PC-3 (cell line): ENCODE results near the gene ARHGAP19. TPM values are rescaled to one million over a fixed set of nuclear protein-coding genes. Genes with fewer than 3 reads are reported as not detected.

Experiments
- ATAC-seq: fragments of 200-7000 bp; cut with Tn5 transposase; 2 replicates; pipeline ENCODE4 v1.9.1; 2020; ENCODE audit warnings: mild to moderate bottlenecking, moderate library complexity
- BruUV-seq: library from RNA; stranded (reverse); fragments of 400-500 nt; replicated peaks from 2 replicates; lab custom pipeline; 2021; lab: Mats Ljungman, UMichigan
- CTCF ChIA-PET: fragments of 300-600 bp; sonication (Branson Sonifier 250); formaldehyde crosslinking; loops from one replicate; lab custom pipeline; 2022; ENCODE audit warnings: antibody characterized with exemption; lab: Charles Lee
- POLR2A ChIA-PET: fragments of 300-600 bp; sonication (Branson Sonifier 250); formaldehyde crosslinking; loops from one replicate; lab custom pipeline; 2022; ENCODE audit warnings: antibody characterized with exemption; ENCODE audit not compliant: unreplicated experiment; lab: Charles Lee
- DNase-seq: peaks from one replicate; pipeline ENCODE4 v3.0.0-alpha.2; 2015
- H2AFZ ChIP-seq: fragments of 300-600 bp; sonication (generic); 2 replicates; pipeline ENCODE4 v1.6.0; 2016; ENCODE audit warnings: antibody characterized with exemption, low read length
- H3F3A ChIP-seq: fragments of 300-600 bp; sonication (generic); one replicate; pipeline ENCODE4 v1.6.0; 2017; ENCODE audit warnings: antibody characterized with exemption, low read length, control low read depth, mild to moderate bottlenecking; ENCODE audit not compliant: unreplicated experiment
- H3K27ac ChIP-seq: fragments of 300-600 bp; sonication (generic); 2 replicates; pipeline ENCODE4 v1.5.1; 2016; ENCODE audit warnings: mild to moderate bottlenecking, low read length
- H3K27me3 ChIP-seq: fragments of 300-600 bp; sonication (generic); 2 replicates; pipeline ENCODE4 v1.6.1; 2016; ENCODE audit warnings: low read length, mixed read lengths
- H3K36me3 ChIP-seq: fragments of 300-600 bp; sonication (generic); 2 replicates; pipeline ENCODE4 v1.6.1; 2016; ENCODE audit warnings: low read depth, mixed run types, low read length, mixed read lengths
- H3K4me1 ChIP-seq: fragments of 300-600 bp; sonication (generic); 2 replicates; pipeline ENCODE4 v1.5.1; 2016; ENCODE audit warnings: low read length; ENCODE audit not compliant: insufficient read depth
- H3K4me2 ChIP-seq: fragments of 300-600 bp; sonication (generic); 2 replicates; pipeline ENCODE4 v1.6.0; 2016; ENCODE audit warnings: low read length
- H3K4me3 ChIP-seq: fragments of 300-600 bp; sonication (generic); 2 replicates; pipeline ENCODE4 v1.5.1; 2016; ENCODE audit warnings: mild to moderate bottlenecking, low read length, mixed read lengths
- H3K79me2 ChIP-seq: fragments of 300-600 bp; sonication (generic); 2 replicates; pipeline ENCODE4 v1.6.1; 2017; ENCODE audit warnings: low read length, mixed read lengths
- H3K9ac ChIP-seq: fragments of 300-600 bp; sonication (generic); 2 replicates; pipeline ENCODE4 v1.6.0; 2016; ENCODE audit warnings: mild to moderate bottlenecking, low read length
- H3K9me2 ChIP-seq: fragments of 300-600 bp; sonication (generic); replicated peaks from 2 replicates; pipeline ENCODE4 v1.6.1; 2016; ENCODE audit warnings: mixed run types, low read length, mixed read lengths
- H3K9me3 ChIP-seq: fragments of 300-600 bp; sonication (generic); 2 replicates; pipeline ENCODE4 v1.6.1; 2016; ENCODE audit warnings: low read length, mixed read lengths
- H4K20me1 ChIP-seq: fragments of 300-600 bp; sonication (generic); 2 replicates; pipeline ENCODE4 v1.6.1; 2016; ENCODE audit warnings: low read length, mixed read lengths
- CTCF ChIP-seq: fragments of 300-600 bp; sonication (generic); conservative IDR thresholded peaks from 2 replicates; pipeline ENCODE4 v1.5.1; 2017; ENCODE audit warnings: antibody characterized with exemption, low read depth, mild to moderate bottlenecking, low read length
- EZH2 ChIP-seq: fragments of 300-600 bp; sonication (generic); IDR thresholded peaks from one replicate; pipeline ENCODE4 v1.6.1; 2017; ENCODE audit warnings: antibody characterized with exemption, mild to moderate bottlenecking, low read length; ENCODE audit not compliant: unreplicated experiment
- EZH2phosphoT487 ChIP-seq: fragments of 300-600 bp; sonication (generic); IDR thresholded peaks from 2 replicates; pipeline ENCODE4 v1.6.1; 2018; ENCODE audit warnings: mild to moderate bottlenecking, antibody characterized with exemption, low read length, borderline replicate concordance
- intact Hi-C: fragments of 100-400 bp; cut with micrococcal nuclease; formaldehyde crosslinking; loops from 2 replicates; pipeline ENCODE4 v1.9.0; 2023
- total RNA-seq: library from RNA; depleted of rRNA; stranded (reverse); fragments of >200 nt; gene quantifications from 2 replicates; pipeline ENCODE4 v1.2.3, GENCODE V29; 2014

The ARHGAP19 gene
- total RNA-seq, 1 experiment from 2014 or later = 9.8 TPM

- Histone ChIP-seq H3K36me3 (no peaks in the 10 kb centered on the region), H3F3A (no peaks in the 10 kb centered on the region), H3K9me3 (no peaks in the 10 kb centered on the region), H3K4me2 (no peak overlapping the region), H3K4me3 (no peak overlapping the region), H3K27me3 (no peaks in the 10 kb centered on the region), H3K4me1 (no peaks in the 10 kb centered on the region), H3K9me2 (no peaks in the 10 kb centered on the region), H3K27ac (no peak overlapping the region), H3K79me2 (no peaks in the 10 kb centered on the region), H3K9ac (no peak overlapping the region), H4K20me1 (no peaks in the 10 kb centered on the region), H2AFZ (no peak overlapping the region)
- DNase-seq (no peak), ATAC-seq (no peak)
- intact Hi-C loops = no loop called here
- no TSS peak for BruUV-seq
- no peak for TF ChIP-seq EZH2
- TF ChIP-seq EZH2phosphoT487 = no peak
- ChIA-PET POLR2A (no interaction called here), CTCF (no interaction called here)
Measured at GRCh38 chr10:97254694-97255093, 37.7 kb downstream of the ARHGAP19 start.

- TF ChIP-seq EZH2phosphoT487 = no peak
- TF ChIP-seq EZH2 = no peak
- no peak for TF ChIP-seq CTCF
- Histone ChIP-seq H4K20me1 (no peaks in the 10 kb centered on the region), H3K27me3 (no peaks in the 10 kb centered on the region), H3K4me3 (no peak overlapping the region), H3K4me1 (no peaks in the 10 kb centered on the region), H3K4me2 (no peak overlapping the region), H3K9ac (no peak overlapping the region), H3K36me3 (no peaks in the 10 kb centered on the region), H3K27ac (no peak overlapping the region), H2AFZ (no peak overlapping the region), H3K9me3 (no peaks in the 10 kb centered on the region), H3F3A (no peaks in the 10 kb centered on the region), H3K79me2 (no peaks in the 10 kb centered on the region), H3K9me2 (no peaks in the 10 kb centered on the region)
- intact Hi-C loops = no loop called here
- no peak for DNase-seq
- ChIA-PET POLR2A (no interaction called here), CTCF (no interaction called here)
- no TSS peak for BruUV-seq
- ATAC-seq = no peak
Measured at GRCh38 chr10:97250952-97251351, 41.5 kb downstream of the ARHGAP19 start.

- no peaks in the 10 kb centered on the region for H3K4me1 ChIP-seq
- ChIA-PET POLR2A (no interaction called here), CTCF (no interaction called here)
- H3F3A ChIP-seq = no peaks in the 10 kb centered on the region
- intact Hi-C loops = no loop called here
- no peak overlapping the region for H3K27ac ChIP-seq
- ATAC-seq (no peak), DNase-seq (no peak)
- no peaks in the 10 kb centered on the region for H3K36me3 ChIP-seq
- no peaks in the 10 kb centered on the region for H3K27me3 ChIP-seq
- no peak overlapping the region for H3K4me3 ChIP-seq
- H3K4me2 ChIP-seq = no peak overlapping the region
- H3K79me2 ChIP-seq = no peaks in the 10 kb centered on the region
- H2AFZ ChIP-seq = no peak overlapping the region
- no peak overlapping the region for H3K9ac ChIP-seq
- H3K9me2 ChIP-seq = no peaks in the 10 kb centered on the region
- TF ChIP-seq EZH2 (no peak), CTCF (no peak), EZH2phosphoT487 (no peak)
- no TSS peak for BruUV-seq
- H3K9me3 ChIP-seq = no peaks in the 10 kb centered on the region
- no peaks in the 10 kb centered on the region for H4K20me1 ChIP-seq
Measured at GRCh38 chr10:97243836-97244235, 48.6 kb downstream of the ARHGAP19 start.
